ACC112 (cell line): ENCODE results near the gene IRX5.

ENCODE experiments used
- H2AFZ ChIP-seq: fragments of 200-600 bp; sonication (generic); one replicate; pipeline ENCODE4 v1.6.0; 2017; ENCODE audit warnings: antibody characterized with exemption, low read length; ENCODE audit not compliant: unreplicated experiment
- H3K27ac ChIP-seq: fragments of 200-600 bp; sonication (generic); 2 replicates; pipeline ENCODE4 v1.5.1; 2014; ENCODE audit warnings: low read depth, mild to moderate bottlenecking, antibody characterized with exemption, low read length, moderate library complexity
- H3K27me3 ChIP-seq: fragments of 200-600 bp; sonication (generic); 2 replicates; pipeline ENCODE4 v1.6.1; 2014; ENCODE audit warnings: mild to moderate bottlenecking, antibody characterized with exemption, low read length, moderate library complexity, mixed read lengths; ENCODE audit not compliant: insufficient read depth
- H3K36me3 ChIP-seq: fragments of 200-600 bp; sonication (generic); 2 replicates; pipeline ENCODE4 v1.6.1; 2016; ENCODE audit warnings: mild to moderate bottlenecking, antibody characterized with exemption, low read length, moderate library complexity, mixed read lengths; ENCODE audit not compliant: insufficient read depth
- H3K4me1 ChIP-seq: fragments of 200-600 bp; sonication (generic); one replicate; pipeline ENCODE4 v1.6.1; 2016; ENCODE audit warnings: low read length, mixed read lengths; ENCODE audit not compliant: insufficient read depth, unreplicated experiment, control insufficient read depth
- H3K4me3 ChIP-seq: fragments of 200-600 bp; sonication (generic); 2 replicates; pipeline ENCODE4 v1.5.1; 2014; ENCODE audit warnings: mild to moderate bottlenecking, low read depth, low read length
- H3K79me2 ChIP-seq: fragments of 200-600 bp; sonication (generic); one replicate; pipeline ENCODE4 v1.6.0; 2016; ENCODE audit warnings: low read length; ENCODE audit not compliant: control insufficient read depth, unreplicated experiment, insufficient read depth

Gene IRX5

GRCh38 chr16:54931120-54932014 lies 702 bp downstream of the IRX5 start:
- H3K27ac ChIP-seq: peak overlapping the region; percentile 54
- H3K4me3 ChIP-seq: peak overlapping the region; percentile 80
- H3K4me1 ChIP-seq: peaks cover 8% of the 10 kb centered on the region
- peak overlapping the region; percentile 88 for H2AFZ ChIP-seq
- no peaks in the 10 kb centered on the region for H3K36me3 ChIP-seq
- peaks cover 15% of the 10 kb centered on the region for H3K79me2 ChIP-seq
- no peaks in the 10 kb centered on the region for H3K27me3 ChIP-seq

DNA sequence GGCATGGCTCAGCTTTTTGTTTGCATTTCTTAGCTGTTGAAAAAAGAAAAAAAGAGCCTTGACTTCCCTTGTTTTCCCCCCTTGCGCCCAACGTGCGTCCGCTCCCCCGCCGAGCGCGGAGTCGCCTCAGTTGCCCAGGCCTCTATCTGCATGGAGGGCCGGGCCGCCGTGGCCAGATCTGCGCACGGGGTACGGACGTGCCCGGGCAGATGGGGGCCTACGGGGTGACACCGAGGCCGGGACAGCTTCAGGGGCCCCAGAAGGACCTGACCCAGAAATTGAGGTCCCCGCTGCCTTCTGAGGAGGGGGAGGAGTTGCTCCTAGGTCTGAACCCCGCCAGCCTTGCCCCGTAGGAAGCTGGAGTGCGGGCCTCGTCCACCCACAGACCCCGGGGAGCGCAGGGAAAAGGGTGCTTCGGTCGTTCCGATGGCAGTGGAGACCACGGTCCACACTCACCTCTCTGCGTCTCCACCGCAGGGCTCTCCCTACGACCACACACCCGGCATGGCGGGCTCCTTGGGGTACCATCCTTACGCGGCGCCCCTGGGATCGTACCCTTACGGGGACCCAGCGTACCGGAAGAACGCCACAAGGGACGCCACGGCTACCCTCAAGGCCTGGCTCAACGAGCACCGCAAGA lies 1.5 kb downstream of the IRX5 start:
- peaks cover 1% of the 10 kb centered on the region for H3K4me1 ChIP-seq
- H3K27me3 ChIP-seq: no peaks in the 10 kb centered on the region
- peak overlapping the region; percentile 80 for H3K4me3 ChIP-seq
- H3K36me3 ChIP-seq: no peaks in the 10 kb centered on the region
- H3K27ac ChIP-seq: no peak overlapping the region
- H2AFZ ChIP-seq: peak overlapping the region; percentile 88
- H3K79me2 ChIP-seq: peaks cover 9% of the 10 kb centered on the region

GRCh38 chr16:54932737-54933254 lies 2.1 kb downstream of the IRX5 start:
- peaks cover 4% of the 10 kb centered on the region for H3K79me2 ChIP-seq
- H3K4me3 ChIP-seq: peak overlapping the region; percentile 80
- H2AFZ ChIP-seq: no peak overlapping the region
- no peaks in the 10 kb centered on the region for H3K36me3 ChIP-seq
- no peaks in the 10 kb centered on the region for H3K27me3 ChIP-seq
- no peak overlapping the region for H3K27ac ChIP-seq
- H3K4me1 ChIP-seq: no peaks in the 10 kb centered on the region

DNA sequence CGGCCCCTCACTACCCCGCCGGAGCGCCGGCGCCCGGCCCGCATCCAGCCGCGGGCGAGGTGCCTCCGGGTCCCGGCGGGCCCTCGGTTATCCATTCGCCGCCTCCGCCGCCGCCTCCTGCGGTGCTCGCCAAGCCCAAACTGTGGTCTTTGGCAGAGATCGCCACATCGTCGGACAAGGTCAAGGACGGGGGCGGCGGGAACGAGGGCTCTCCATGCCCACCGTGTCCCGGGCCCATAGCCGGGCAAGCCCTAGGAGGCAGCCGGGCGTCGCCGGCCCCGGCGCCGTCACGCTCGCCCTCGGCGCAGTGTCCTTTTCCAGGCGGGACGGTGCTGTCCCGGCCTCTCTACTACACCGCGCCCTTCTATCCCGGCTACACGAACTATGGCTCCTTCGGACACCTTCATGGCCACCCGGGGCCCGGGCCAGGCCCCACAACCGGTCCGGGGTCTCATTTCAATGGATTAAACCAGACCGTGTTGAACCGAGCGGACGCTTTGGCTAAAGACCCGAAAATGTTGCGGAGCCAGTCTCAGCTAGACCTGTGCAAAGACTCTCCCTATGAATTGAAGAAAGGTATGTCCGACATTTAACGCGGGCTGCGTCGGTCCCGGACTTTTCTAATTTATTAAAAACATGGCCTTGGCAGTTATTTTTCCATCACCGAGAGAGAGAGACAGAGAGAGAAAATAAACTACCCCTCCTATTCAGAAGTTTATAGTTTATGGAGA lies 2.8 kb downstream of the IRX5 start:
- Histone ChIP-seq H3K4me1 (no peaks in the 10 kb centered on the region), H3K27ac (no peak overlapping the region), H3K27me3 (no peaks in the 10 kb centered on the region), H3K79me2 (peaks cover 4% of the 10 kb centered on the region), H3K36me3 (no peaks in the 10 kb centered on the region), H3K4me3 (no peak overlapping the region; the same call in 1 of the 2 replicates), H2AFZ (no peak overlapping the region)

DNA sequence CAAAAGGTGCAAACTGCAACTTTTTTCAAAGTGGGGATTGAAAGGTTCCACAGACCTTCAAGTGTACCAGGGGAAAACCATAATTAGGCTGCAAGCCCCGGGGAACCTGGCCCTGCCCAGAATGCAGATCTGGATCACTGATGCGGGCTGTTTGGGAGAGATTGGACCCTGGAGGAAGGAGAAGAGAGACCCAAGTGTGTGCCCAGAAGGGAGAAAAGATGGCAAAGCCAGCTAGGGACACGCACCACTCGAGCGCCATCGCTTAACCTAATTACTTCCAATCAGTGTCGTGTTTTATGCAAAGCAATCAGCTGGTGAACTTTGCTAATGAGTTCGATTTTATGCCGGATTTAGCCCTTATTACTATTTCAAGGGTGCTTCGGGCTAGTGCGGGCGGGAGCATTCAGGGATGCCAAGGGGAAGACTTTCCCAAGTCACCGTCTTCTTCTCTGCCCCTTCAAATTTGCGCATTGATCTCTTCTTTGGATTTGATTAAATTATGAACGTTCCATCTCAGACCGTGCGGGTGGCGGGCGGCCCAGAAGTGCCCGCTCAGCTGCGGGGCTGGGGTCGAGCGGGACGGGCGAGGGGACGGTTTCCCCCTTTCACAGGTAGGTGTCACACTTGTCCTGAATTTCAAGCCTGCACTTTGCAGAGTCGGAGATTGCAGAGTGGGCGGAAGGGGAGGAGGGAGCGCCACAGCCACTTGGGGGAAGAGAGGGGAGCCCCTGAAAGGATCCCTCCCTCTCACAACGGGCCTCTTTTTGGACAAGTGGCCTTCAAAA lies 4.0 kb downstream of the IRX5 start:
- Histone ChIP-seq H2AFZ (no peak overlapping the region), H3K27me3 (no peaks in the 10 kb centered on the region), H3K79me2 (peaks cover 4% of the 10 kb centered on the region), H3K36me3 (no peaks in the 10 kb centered on the region), H3K4me1 (no peaks in the 10 kb centered on the region), H3K4me3 (no peak overlapping the region), H3K27ac (no peak overlapping the region)

DNA sequence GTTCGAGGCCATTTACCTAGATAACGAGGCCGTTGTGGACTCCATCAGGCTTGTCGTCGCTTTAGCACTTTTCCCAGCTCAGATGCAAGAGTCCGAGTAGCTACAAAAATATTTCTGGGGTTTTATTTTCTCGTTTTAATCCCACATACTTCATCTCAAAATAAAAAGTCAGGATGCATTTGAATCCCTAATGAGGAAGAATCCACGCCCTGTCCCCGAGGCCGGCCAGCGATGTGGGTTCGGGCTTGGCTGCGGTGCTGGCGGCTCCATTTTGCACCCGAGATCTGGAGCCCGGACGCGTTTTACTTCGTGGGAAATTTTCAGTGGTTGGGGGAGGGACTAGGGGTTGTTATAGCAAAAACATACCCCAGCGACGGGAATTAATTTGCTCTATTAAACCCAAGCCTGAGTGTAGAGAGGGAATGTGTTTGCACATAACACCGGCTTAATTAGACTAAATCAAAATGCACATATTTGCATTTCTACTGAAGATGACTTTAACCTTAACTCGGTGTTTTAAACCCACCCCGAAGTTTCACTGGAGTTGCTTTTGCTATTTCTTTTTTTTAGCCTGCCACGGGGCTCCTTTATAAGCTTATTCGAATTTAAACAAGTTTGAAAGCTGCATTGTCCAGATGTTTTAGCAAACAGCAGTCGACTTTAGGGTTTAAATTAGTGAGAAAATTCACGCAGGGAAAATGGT lies 4.8 kb downstream of the IRX5 start:
- H3K27me3 ChIP-seq: no peaks in the 10 kb centered on the region

GRCh38 chr16:54936201-54936978 lies 5.7 kb downstream of the IRX5 start:
- no peak overlapping the region for H3K27ac ChIP-seq
- no peaks in the 10 kb centered on the region for H3K4me1 ChIP-seq
- H3K36me3 ChIP-seq: no peaks in the 10 kb centered on the region
- H3K79me2 ChIP-seq: peaks cover 4% of the 10 kb centered on the region
- H3K4me3 ChIP-seq: peak overlapping the region; percentile 78
- peak overlapping the region; percentile 86 for H2AFZ ChIP-seq
- H3K27me3 ChIP-seq: no peaks in the 10 kb centered on the region

More for the DNA sequence above, 4.8 kb downstream of the IRX5 start:
- Histone ChIP-seq H2AFZ (no peak overlapping the region), H3K4me3 (no peak overlapping the region; the same call in 1 of the 2 replicates), H3K36me3 (no peaks in the 10 kb centered on the region), H3K4me1 (no peaks in the 10 kb centered on the region), H3K27ac (no peak overlapping the region), H3K79me2 (peaks cover 4% of the 10 kb centered on the region)

- no peaks in the 10 kb centered on the region for H3K4me1 ChIP-seq
- H3K27me3 ChIP-seq: no peaks in the 10 kb centered on the region
- H3K27ac ChIP-seq: no peak overlapping the region
- no peaks in the 10 kb centered on the region for H3K36me3 ChIP-seq
- H3K4me3 ChIP-seq: peak overlapping the region; percentile 78
- peak overlapping the region; percentile 86 for H2AFZ ChIP-seq
- H3K79me2 ChIP-seq: peaks cover 3% of the 10 kb centered on the region
These were observed 6.5 kb downstream of the IRX5 start for GRCh38 chr16:54936979-54937670.
